Upper lobe of left lung (tissue), 6 donors: ENCODE results near the gene AGGF1. TPM values are rescaled to one million over a fixed set of nuclear protein-coding genes. Genes with fewer than 3 reads are reported as not detected.

Experiments used
- ATAC-seq, 2 donors: fragments of 200-7000 bp; cut with Tn5 transposase; one replicate each; pipeline ENCODE4 v1.9.1; 2022; ENCODE audit warnings: mild to moderate bottlenecking in 2 of 2, moderate library complexity in 2 of 2; ENCODE audit not compliant: low FRiP score in 2 of 2
- DNase-seq, 2 donors: peaks; one replicate each; pipeline ENCODE4 v3.0.0-alpha.2; 2019 to 2020
- H3K27ac ChIP-seq, 4 donors: fragments of 200-600 bp; sonication (generic); one replicate each; pipeline ENCODE4 v1.5.1; 2016 to 2019
- H3K27me3 ChIP-seq, 4 donors: fragments of 200-600 bp; sonication (generic); one replicate each; pipeline ENCODE4 v1.5.1; 2017 to 2019
- H3K36me3 ChIP-seq, 4 donors: fragments of 200-600 bp; sonication (generic); one replicate each; pipeline ENCODE4 v1.5.1; 2016 to 2019
- H3K4me1 ChIP-seq, 4 donors: fragments of 200-600 bp; sonication (generic); one replicate each; pipeline ENCODE4 v1.5.1; 2018 to 2019
- H3K4me3 ChIP-seq, 4 donors: fragments of 200-600 bp; sonication (generic); one replicate each; pipeline ENCODE4 v1.5.1; 2017 to 2019; ENCODE audit warnings: mild to moderate bottlenecking in 2 of 4, moderate library complexity in 1 of 4
- H3K9me3 ChIP-seq, 4 donors: fragments of 200-600 bp; sonication (generic); one replicate each; pipeline ENCODE4 v1.5.1; 2018 to 2019
- EP300 ChIP-seq, 4 donors: sonication (generic); formaldehyde crosslinking; IDR thresholded peaks; one replicate each; pipeline ENCODE4 v1.5.1; 2017; ENCODE audit warnings: antibody characterized with exemption in 4 of 4, control low read depth in 2 of 4
- POLR2A ChIP-seq, 4 donors: fragments of 450-650 bp; IDR thresholded peaks; one replicate each; pipeline ENCODE4 v1.5.1; 2016 to 2017; ENCODE audit warnings: antibody characterized with exemption in 4 of 4, mild to moderate bottlenecking in 2 of 4
- POLR2AphosphoS5 ChIP-seq, 2 donors: sonication (generic); formaldehyde crosslinking; IDR thresholded peaks; one replicate each; pipeline ENCODE4 v1.5.1; 2017; ENCODE audit warnings: antibody characterized with exemption in 2 of 2
- WGBS, 2 donors: methylation state at CpG; one replicate each; pipeline ENCODE4 v1.1.5; 2017 to 2018; 5-methylcytosine and 5-hydroxymethylcytosine counted together
- total RNA-seq, 6 donors: library from RNA; depleted of rRNA in 4 of 6; stranded (reverse); fragments of >200 nt in 4 of 6; gene quantifications; one replicate each; pipeline versions ENCODE4 v1.1.0 to v1.2.1, GENCODE V29; 2016 to 2021
- TF ChIP-seq, protein P1 (sequence below), 6 experiments: fragments of 450-650 bp in 4 of 6; fragments of 200-600 bp in 2 of 6; sonication (generic) in 2 of 6; IDR thresholded peaks; one replicate each; pipeline ENCODE4 v1.5.1; 2016 to 2019; ENCODE audit warnings: antibody characterized with exemption in 6 of 6
- donor health status: DM: no; HTN: no; CAD: no; lungs with moderate emphysema.
- donor health status: DM: no; HTN: yes; CAD: no; lungs with severe emphysema.

AGGF1 gene
- total RNA-seq, 6 donors from 2014 or later: 20.4 to 51.3 (median 26.3) TPM

DNA sequence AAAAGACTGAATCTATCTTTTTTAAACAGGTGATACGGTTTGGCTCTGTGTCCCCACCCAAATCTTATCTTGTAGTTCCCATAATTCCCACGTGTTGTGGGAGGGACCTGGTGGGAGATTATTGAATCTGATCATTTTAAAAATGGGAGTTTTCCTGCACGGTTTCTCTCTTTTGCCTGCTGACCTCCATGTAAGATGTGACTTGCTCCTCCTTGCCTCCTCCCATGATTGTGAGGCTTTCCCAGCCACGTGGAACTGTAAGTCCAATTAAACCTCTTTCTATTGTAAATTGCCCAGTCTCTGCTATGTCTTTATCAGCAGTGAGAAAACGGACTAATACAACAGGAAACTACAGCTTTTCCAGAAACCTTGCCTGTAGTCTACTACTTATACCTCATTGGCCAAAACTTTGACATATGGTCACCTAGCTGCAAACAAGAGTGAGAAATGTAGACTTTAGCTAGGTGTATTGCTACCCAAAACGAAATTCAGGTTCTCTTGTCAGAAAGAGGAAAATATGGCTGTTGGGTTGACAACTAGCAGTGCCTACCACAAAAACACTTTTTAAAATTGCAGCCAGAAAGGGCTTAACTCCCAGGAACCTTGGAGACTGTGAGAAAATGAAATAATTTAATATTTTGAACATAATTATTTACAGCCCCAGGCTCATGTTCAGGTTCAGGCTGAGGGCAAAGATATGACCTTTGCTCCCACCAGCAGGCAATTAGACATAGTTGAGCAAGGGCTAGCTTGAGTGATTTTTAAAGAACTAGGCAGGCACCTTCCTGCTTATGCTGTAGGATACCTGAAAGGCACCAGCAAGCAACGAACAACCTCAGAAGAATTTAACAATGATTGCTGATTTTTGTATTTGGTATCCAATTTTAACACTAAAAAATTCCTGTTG is 7.4 kb upstream of the AGGF1 start:
- no peaks in the 10 kb centered on the region for H3K4me1 ChIP-seq
- 63 to 75% methylated on average over 7 of the region's 7 CpGs for whole genome bisulfite sequencing, 2 donors
- ATAC-seq: no peak

DNA sequence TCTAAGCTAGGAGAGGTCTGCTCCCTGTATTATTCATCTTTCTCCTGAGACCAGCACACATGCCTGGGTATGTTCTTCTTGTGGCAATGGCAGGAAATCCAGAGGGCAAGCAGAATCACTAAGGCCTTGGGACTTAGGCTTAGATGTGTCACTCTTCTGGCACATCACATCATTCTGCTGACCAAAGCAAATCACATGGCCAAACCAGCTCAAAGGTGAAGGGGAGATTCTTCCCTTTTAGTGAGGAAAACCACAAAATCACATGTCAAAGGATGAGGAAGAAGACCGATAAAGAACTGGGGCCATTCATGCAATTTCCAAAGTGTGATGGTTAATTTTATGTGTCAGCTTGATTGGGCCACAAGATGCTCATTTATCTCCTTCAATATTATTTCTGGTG is 5.7 kb upstream of the AGGF1 start:
- H3K27me3 ChIP-seq: no peaks in the 10 kb centered on the region
- no peak overlapping the region for H3K27ac ChIP-seq
- WGBS, 2 donors: 60 to 79% methylated on average over 1 of the region's 1 CpG
- H3K36me3 ChIP-seq: no peaks in the 10 kb centered on the region
- H3K4me3 ChIP-seq: no peak overlapping the region
- H3K9me3 ChIP-seq: peaks cover 0 to 7% (median 2%) of the 10 kb centered on the region in 4 donors
- H3K4me1 ChIP-seq: peaks cover 0 to under 1% (median 0%) of the 10 kb centered on the region in 4 donors
- peak in 1 of 2 donors; percentile 28 for ATAC-seq
- TF ChIP-seq EP300 (IDR thresholded peaks at IDR 0.05) (peak in 1 of 4 donors; percentile 25), POLR2A (IDR thresholded peaks at IDR 0.05) (no peak)
- DNase-seq: peak in 1 of 2 donors; percentile 30

More for the DNA sequence above, 7.4 kb upstream of the AGGF1 start:
- no peak overlapping the region for H3K4me3 ChIP-seq
- DNase-seq: no peak
- no peaks in the 10 kb centered on the region for H3K27me3 ChIP-seq
- no peaks in the 10 kb centered on the region for H3K36me3 ChIP-seq
- no peaks in the 10 kb centered on the region for H3K9me3 ChIP-seq
- TF ChIP-seq, protein P1, sequence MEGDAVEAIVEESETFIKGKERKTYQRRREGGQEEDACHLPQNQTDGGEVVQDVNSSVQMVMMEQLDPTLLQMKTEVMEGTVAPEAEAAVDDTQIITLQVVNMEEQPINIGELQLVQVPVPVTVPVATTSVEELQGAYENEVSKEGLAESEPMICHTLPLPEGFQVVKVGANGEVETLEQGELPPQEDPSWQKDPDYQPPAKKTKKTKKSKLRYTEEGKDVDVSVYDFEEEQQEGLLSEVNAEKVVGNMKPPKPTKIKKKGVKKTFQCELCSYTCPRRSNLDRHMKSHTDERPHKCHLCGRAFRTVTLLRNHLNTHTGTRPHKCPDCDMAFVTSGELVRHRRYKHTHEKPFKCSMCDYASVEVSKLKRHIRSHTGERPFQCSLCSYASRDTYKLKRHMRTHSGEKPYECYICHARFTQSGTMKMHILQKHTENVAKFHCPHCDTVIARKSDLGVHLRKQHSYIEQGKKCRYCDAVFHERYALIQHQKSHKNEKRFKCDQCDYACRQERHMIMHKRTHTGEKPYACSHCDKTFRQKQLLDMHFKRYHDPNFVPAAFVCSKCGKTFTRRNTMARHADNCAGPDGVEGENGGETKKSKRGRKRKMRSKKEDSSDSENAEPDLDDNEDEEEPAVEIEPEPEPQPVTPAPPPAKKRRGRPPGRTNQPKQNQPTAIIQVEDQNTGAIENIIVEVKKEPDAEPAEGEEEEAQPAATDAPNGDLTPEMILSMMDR (IDR thresholded peaks at IDR 0.05): no peak
- no peak for TF ChIP-seq POLR2A (IDR thresholded peaks at IDR 0.05)
- no peak overlapping the region for H3K27ac ChIP-seq

DNA sequence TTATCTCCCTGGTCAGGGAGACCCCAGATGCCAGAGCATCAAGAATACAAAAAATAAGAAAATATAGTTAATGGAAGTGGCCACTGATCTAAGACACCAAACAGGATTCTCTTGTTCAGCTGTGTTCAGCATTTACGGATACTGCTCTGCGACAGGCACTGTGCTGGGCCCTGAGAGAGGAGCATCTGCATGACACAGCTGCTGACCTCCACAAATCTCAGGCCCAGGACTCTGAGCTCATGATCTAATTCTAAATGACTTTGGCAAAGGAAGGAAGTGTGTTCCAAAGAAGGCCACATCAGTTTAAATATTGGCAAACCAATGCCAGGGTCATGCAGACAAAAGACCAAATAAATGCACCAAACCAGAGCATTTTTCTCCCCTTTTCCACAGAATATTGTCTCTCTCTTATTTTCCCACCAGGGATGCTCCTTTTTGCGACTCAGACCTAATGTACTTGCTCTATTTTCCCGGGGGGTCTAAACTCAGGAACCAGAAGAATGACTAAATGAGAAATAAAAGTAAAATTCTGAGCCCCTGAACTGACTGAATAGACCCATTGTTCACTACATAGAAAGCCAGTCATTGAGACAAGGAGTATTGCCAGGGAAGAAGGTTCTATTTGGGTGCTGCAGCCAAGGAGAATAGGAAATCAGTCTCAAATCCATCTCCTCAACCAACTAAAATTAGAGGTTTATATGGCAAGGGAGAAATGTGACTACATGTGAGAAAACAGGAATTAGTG is 1.4 kb upstream of the AGGF1 start:
- H3K36me3 ChIP-seq: no peaks in the 10 kb centered on the region
- WGBS, 2 donors: 95 to 98% methylated on average over 4 of the region's 4 CpGs
- H3K27ac ChIP-seq: no peak overlapping the region
- TF ChIP-seq, protein P1 (IDR thresholded peaks at IDR 0.05): no peak
- no peak for TF ChIP-seq EP300 (IDR thresholded peaks at IDR 0.05)
- TF ChIP-seq POLR2AphosphoS5 (IDR thresholded peaks at IDR 0.05): no peak
- TF ChIP-seq POLR2A (IDR thresholded peaks at IDR 0.05): no peak
- ATAC-seq: no peak
- H3K9me3 ChIP-seq: peaks cover 0 to 8% (median 3%) of the 10 kb centered on the region in 4 donors
- DNase-seq: no peak
- no peaks in the 10 kb centered on the region for H3K27me3 ChIP-seq
- H3K4me1 ChIP-seq: peaks cover 9 to 18% (median 15%) of the 10 kb centered on the region in 4 donors
- no peak overlapping the region for H3K4me3 ChIP-seq

DNA sequence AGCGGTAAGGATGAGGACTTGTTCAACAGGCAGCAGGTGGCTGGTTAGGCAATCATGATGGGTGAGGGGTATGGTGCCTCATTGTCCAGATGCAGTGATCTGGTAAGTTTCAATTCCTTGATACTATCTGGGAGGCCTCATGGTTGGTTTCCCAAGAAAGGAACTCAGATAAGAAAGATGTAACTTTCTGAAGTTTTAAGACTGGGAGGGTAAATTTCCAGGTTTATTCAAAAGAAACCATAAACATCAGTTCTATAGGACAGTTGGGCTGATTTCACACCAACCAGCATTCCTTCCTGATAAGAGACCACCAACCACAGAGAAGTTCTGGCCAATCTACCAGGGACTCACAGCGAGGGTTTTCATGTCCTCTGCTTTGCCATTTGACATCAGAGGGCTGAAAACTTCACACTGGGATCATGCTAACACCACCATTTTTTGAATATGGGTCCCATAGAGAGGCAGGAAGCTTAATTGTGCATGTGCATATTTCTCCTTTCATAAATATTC is 773 bp upstream of the AGGF1 start:
- ATAC-seq (no peak), DNase-seq (no peak)
- Histone ChIP-seq H3K9me3 (peaks cover 0 to 8% (median 3%) of the 10 kb centered on the region in 4 donors), H3K27me3 (no peaks in the 10 kb centered on the region), H3K36me3 (peaks cover 0 to 3% (median 0%) of the 10 kb centered on the region in 4 donors), H3K4me1 (peaks cover 9 to 18% (median 15%) of the 10 kb centered on the region in 4 donors), H3K4me3 (peak overlapping the region in 3 of 4 donors; percentile 80 to 96 (median 96)), H3K27ac (peak overlapping the region in 3 of 4 donors; percentile 94 to 95 (median 94))
- WGBS, 2 donors: 94 to 96% methylated on average over 2 of the region's 2 CpGs
- no peak for TF ChIP-seq POLR2A (IDR thresholded peaks at IDR 0.05)
- no peak for TF ChIP-seq POLR2AphosphoS5 (IDR thresholded peaks at IDR 0.05)
- TF ChIP-seq, protein P1 (IDR thresholded peaks at IDR 0.05): no peak
- TF ChIP-seq EP300 (IDR thresholded peaks at IDR 0.05): no peak

DNA sequence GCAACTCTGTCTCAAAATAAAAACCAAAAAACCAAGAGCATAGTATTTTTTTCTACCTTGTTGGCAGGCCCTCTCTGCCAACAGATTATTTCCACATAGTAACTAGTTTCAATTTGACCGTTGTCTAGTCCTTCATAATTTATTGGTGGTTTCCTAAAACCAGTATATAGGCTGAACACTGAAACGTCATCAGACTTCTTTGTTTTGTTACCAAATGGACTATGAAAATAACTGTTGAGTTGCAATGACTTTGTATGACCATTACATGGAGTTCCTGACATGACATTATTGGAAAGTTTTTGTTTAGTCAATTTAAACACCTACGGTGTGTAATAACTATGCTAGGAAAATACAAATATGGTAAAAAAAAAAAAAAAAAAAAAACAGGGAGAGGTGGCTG is 1.7 kb downstream of the AGGF1 start:
- Histone ChIP-seq H3K9me3 (peaks cover 0 to 8% (median 3%) of the 10 kb centered on the region in 4 donors), H3K27ac (no peak overlapping the region), H3K27me3 (no peaks in the 10 kb centered on the region), H3K36me3 (peaks cover 2 to 27% (median 12%) of the 10 kb centered on the region in 4 donors), H3K4me1 (peaks cover 9 to 18% (median 15%) of the 10 kb centered on the region in 4 donors), H3K4me3 (peak overlapping the region in 1 of 4 donors; percentile 80)
- DNase-seq: no peak
- no peak for ATAC-seq
- 71 to 84% methylated on average over 3 of the region's 3 CpGs for WGBS, 2 donors
- TF ChIP-seq, protein P1 (IDR thresholded peaks at IDR 0.05): no peak
- TF ChIP-seq POLR2AphosphoS5 (IDR thresholded peaks at IDR 0.05) (no peak), EP300 (IDR thresholded peaks at IDR 0.05) (no peak), POLR2A (IDR thresholded peaks at IDR 0.05) (no peak)
